ENCODE results near the gene TTC6. TPM values are rescaled to one million over a fixed set of nuclear protein-coding genes. Genes with fewer than 3 reads are reported as not detected.

TTC6 gene
- total and polyA plus RNA-seq, 2 of the 4 experiments (the other 2 are of a cell fraction): under 0.01 to 0.12 TPM

DNA sequence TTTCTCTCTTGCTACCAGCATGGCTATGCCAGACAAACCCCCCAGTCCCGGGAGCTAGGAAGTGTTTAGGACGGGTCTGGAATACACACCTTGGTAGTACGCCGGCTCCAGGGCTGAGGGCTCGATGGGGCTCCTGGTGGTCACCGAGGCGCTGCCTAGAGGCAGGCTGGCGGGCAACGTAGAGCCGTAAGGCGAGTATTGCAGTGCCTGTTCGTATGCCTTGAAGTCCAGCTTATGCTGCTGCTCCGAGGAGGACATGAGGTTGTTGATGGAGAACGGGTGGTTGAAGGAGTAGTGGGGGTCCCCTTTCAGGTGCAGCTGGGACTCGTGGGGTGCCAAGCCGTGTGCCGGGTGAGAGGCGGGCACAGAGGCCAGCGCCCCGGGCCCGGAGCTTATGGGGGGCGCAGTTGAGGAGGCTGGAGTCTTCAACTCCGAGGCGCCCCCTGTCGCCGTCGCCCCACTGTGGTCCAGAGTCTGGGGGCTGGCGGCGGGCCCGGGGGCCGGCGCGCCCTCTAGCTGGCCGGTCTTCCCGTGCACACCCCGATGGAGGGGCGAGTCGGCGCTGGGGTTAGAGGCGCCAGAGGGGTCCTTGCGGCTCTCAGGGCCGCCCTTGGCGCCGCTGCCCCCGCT lies 4.0 kb upstream of the TTC6 start:
- dilution Hi-C loops (cut with HindIII; ENCODE audit: low sequenced_read_pairs, unreplicated experiment) (no loop called here), intact Hi-C loops (cut with micrococcal nuclease) (no loop called here), in situ Hi-C loops (cut with MboI; ENCODE audit: low sequenced_read_pairs) (no loop called here)
- 3% methylated on average over 6 of the region's 45 CpGs; no CpG with 5 or more reads in 1 of the 2 experiments for WGBS, 2 experiments (ENCODE audit: extremely low coverage in 2 of 2, insufficient read length in 1 of 2)
- Histone ChIP-seq H3K27me3 (ENCODE audit: control insufficient read depth, insufficient read depth, low read length) (peaks cover 72% of the 10 kb centered on the region), H3K79me1 (ENCODE audit: low read depth in 1 of 2, low read length in 2 of 2) (no peaks in the 10 kb centered on the region), H2AFZ (replicated peaks; ENCODE audit: low read length, poor library complexity) (no peak overlapping the region), H3K4me3 (ENCODE audit: insufficient read depth, low read depth, low read length) (no peak overlapping the region), H2AK5ac (ENCODE audit: low read depth, low read length) (no peak overlapping the region), H2BK15ac (ENCODE audit: low read depth, low read length) (no peak overlapping the region), H4K20me1 (ENCODE audit: insufficient read depth, low read length) (no peaks in the 10 kb centered on the region; the same call in 1 of the 2 replicates), H3K4me2 (ENCODE audit: low read depth, low read length) (no peak overlapping the region), H2BK20ac (ENCODE audit: low read depth, low read length) (no peak overlapping the region), H3K14ac (replicated peaks; ENCODE audit: low read depth, low read length) (no peak overlapping the region), H4K5ac (ENCODE audit: low read depth, low read length) (no peak overlapping the region), H3K23ac (ENCODE audit: low read depth, low read length) (0 out of 2 replicates have a peak overlapping the region, but pooled peaks have one; percentile 48), H2AK9ac (replicated peaks; ENCODE audit: low read depth, low read length, poor library complexity) (no peak overlapping the region), H3K9me1 (ENCODE audit: insufficient read depth, low read length) (no peaks in the 10 kb centered on the region), H3K4me1 (ENCODE audit: control insufficient read depth, insufficient read depth, low read length) (peaks cover 3% of the 10 kb centered on the region; the same call in 1 of the 2 replicates), H2BK120ac (ENCODE audit: low read depth, low read length) (no peak overlapping the region), H3K56ac (ENCODE audit: extremely low read depth, insufficient read depth, low read length) (no peak overlapping the region), H3K9ac (ENCODE audit: low read depth, low read length) (no peak overlapping the region), H3K36me3 (ENCODE audit: control insufficient read depth, insufficient read depth, low read length) (no peaks in the 10 kb centered on the region), H3K18ac (ENCODE audit: low read depth, low read length) (no peak overlapping the region), H4K8ac (ENCODE audit: low read depth in 2 of 2, low read length in 2 of 2) (no peak overlapping the region), H3K27ac (ENCODE audit: insufficient read depth, low read length) (no peak overlapping the region), H2BK5ac (ENCODE audit: low read depth, low read length, poor library complexity, severe bottlenecking) (no peak overlapping the region), H3K4ac (ENCODE audit: low read depth, low read length) (no peak overlapping the region), H3K9me3 (ENCODE audit: control insufficient read depth, insufficient read depth, low read length) (peaks cover 18% of the 10 kb centered on the region; the same call in 1 of the 2 replicates), H4K91ac (ENCODE audit: insufficient read depth, low read depth, low read length) (no peak overlapping the region)
- CTCF ChIA-PET: interaction anchor here (0.5 kb wide), 1 partner anchor 208 kb away, joined by 3 read pairs; no protein-coding TSS in a partner anchor
- ATAC-seq (ENCODE audit: low read depth): no peak
- POLR2A ChIA-PET (ENCODE audit: unreplicated experiment): no interaction called here
- no peak for TF ChIP-seq BHLHE40 (IDR thresholded peaks at IDR 0.05; ENCODE audit: low read depth, low read length)
- no peak for TF ChIP-seq NFE2L2 (IDR thresholded peaks at IDR 0.05; ENCODE audit: low read depth, low read length)
- no peak for TF ChIP-seq MAZ (IDR thresholded peaks at IDR 0.05; ENCODE audit: borderline replicate concordance, low read depth, low read length)
- BruUV-seq (replicated peaks): no TSS peak
- no peak for DNase-seq

Data from IMR-90 (cell line).